DOHH2 (cell line): Measurements from ENCODE around the gene HARS1.

ENCODE experiments used
- CTCF ChIP-seq: fragments of 200-600 bp; sonication (generic); IDR thresholded peaks from one replicate; pipeline ENCODE4 v1.5.1; 2014; ENCODE audit warnings: antibody characterized with exemption, mild to moderate bottlenecking, low read depth, low read length; ENCODE audit not compliant: poor library complexity, severe bottlenecking
- EZH2phosphoT487 ChIP-seq: fragments of 200-600 bp; sonication (generic); IDR thresholded peaks from 2 replicates; pipeline ENCODE4 v1.6.1; 2017; ENCODE audit warnings: borderline replicate concordance, mild to moderate bottlenecking, antibody characterized with exemption, low read length, moderate library complexity, mixed read lengths

- TF ChIP-seq CTCF (no peak), EZH2phosphoT487 (no peak)
Observed at GRCh38 chr5:140628711-140629110, 62.5 kb downstream of the HARS1 start.
